CD4-positive, alpha-beta T cell treated with Interleukin-6 for 4 hours (primary cell): ENCODE results near the gene ADGRB3.
"Not testable (repeated sequence)": the region's sequence is repeated elsewhere in the genome, so short reads cannot be mapped to it uniquely, and the experiment has no call there.

ENCODE experiments used
- DNase-seq: peaks from one replicate; pipeline ENCODE4 v3.0.0-alpha.2; 2020; ENCODE audit warnings: mixed read lengths

The ADGRB3 gene

DNA sequence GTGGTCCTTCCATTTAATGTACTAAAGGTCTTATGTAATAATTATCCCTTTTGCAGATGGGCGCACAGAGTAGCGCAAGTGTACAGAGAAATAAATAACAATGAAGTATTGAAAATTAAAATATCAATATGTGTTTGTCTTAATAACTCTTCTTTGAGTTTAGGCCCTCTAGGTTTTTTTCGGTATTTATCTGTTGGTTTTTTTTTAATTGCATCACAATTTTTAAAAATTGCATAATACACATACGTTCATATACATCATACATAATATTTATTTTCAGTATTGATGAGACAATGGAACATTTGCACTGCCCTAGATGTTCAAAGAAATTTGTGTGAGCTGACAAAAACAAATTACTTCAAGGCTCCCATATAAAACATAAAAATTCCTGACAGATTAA, 15.1 kb downstream of the ADGRB3 start:
- DNase-seq: no peak

DNA sequence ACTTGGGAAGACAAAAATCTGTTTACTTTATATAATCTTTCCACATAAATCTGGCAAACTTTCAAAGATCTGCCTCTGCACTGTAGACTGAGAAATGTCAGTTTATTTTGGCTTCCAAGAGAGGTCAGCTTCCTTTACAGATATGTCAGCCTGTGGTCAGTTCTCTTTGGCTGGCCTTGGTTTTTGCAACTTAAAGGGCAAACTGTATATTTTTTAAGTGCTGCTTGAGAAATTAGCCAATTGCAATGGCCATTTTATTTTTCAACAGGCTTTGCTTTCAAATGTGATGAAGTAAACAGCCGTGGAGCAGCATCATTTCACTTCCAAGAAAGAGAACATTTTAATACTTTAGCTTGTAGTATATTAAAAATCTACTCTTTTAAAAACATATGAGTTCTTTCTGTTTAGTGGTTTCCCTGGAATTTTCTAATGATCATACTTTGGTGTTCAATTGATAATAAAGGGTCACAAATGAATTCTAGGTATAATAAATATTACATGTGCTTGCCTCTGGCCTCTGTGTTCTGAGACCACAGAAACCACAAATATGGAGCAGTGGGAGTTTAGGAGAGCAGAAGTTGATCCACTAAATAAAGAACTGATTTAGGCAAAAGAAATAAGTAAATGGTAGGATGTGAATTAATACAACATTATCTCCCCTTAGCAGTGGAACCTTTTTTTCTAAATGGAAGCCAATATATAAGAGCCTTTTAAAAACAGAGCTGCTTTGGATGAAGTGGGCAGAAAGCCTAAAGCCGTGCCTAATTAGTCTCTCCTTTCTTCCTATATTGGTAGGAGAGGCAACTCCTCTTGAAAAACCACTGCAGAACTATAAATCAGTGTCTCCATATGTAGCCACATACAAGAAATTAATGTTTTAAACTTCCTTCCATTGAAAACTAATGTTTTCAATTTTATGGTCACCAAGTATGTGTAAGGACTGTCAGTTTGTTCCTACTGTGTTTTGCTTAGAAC, 16.2 kb downstream of the ADGRB3 start:
- no peak for DNase-seq

DNA sequence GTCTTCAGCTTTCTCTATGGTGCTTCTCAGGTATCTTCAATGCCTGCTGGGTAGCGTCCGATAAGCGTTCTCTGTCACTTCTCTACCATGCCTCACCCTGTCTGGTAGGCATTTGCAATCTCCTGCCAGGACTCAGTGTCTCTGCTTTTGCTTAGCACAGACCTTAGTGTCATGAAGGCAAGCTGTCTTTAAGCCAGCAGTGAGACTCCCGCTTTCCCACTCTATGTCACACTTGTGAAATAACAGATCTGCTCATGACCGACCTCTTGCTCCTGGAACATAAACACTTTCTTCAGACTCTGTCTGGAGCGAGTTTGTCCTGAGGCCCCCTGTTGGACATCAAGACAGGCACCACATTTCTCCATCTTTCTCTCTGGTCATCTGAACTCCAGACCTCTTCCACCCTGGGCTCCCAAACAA, 17.0 kb downstream of the ADGRB3 start:
- DNase-seq: no peak

DNA sequence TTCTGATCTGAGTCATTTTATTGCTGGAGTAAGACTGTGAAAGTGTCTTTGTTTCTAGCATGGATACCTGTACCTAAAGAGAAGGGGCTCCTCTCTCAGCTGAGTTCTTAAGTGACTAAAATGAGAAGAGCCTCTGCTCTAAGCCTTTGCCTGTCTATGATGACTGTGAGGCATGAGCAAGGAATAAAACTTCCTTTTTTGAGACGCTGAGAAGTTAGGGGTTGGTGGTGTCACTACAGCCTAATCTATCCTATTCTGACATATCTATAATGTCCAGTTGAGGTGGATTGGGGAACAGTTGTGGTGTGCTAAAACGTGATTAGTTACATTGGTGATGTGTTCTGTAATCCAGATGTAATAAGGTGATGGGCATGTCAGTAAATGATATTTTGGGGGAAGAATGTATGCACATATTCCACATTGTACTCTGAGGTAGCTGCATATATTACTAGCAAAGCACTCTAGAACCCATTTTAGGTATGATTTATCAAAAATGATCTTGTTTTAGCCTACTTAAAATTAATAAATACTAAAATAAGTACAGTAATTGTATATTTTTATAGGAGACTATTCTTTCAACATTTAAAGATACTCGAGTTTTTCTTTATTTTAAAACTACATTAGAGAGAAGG, 18.1 kb downstream of the ADGRB3 start:
- no peak for DNase-seq

DNA sequence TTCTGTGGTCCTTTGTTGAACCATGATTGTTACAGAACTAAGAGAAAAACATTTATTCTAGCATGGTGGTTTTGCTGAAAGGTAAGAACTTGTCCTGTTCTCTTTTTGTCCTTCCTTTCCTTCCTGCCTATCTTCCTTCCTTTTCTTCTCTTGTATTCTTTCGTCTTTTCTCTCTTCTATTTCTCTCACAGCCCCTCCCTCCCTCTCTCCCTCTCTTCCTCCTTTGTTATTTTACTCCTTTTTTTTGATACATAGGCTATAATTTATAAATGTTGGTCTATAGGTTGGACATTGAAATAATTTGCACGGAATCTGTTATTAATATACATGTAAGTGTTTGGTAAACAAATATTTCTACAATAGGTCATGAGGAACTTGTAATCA, 18.6 kb downstream of the ADGRB3 start:
- DNase-seq: no peak

DNA sequence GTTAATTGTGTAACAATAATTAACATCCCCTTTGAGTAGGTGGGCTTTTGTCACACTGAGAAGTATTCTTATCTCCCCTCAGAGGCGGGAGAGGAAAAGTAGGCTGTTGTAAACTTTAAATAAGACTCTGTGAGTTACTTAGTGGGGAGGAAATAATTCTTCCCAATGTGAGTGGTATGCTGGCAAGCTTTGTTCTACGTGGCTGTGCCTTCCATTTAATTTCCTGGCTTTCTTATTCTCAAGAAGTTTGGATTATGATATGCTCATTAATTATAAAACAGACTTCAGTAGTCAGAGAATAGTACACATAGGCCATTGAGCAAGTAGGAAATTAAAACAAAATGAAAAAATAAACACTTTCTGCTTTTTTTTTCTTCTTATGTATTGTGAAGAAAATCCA, 19.1 kb downstream of the ADGRB3 start:
- DNase-seq: no peak

DNA sequence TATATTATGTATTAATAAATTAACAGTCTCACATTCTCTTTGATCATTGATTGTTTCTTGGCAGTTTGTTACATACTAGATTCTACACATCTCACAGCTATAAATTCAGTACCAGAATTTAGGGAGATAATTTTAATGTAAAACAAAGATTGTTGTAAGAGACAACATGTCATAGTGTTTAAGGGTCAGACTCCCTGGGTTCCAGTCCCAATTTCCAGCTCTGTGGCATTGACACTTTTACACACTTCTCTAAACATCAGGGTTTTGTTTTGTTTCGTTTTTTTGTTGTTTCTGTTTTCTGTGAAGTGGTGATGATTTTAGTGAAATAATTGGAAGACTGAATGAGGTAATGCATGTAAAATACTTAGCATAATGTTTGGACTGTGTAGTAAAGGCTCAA, 19.9 kb downstream of the ADGRB3 start:
- DNase-seq: no peak

DNA sequence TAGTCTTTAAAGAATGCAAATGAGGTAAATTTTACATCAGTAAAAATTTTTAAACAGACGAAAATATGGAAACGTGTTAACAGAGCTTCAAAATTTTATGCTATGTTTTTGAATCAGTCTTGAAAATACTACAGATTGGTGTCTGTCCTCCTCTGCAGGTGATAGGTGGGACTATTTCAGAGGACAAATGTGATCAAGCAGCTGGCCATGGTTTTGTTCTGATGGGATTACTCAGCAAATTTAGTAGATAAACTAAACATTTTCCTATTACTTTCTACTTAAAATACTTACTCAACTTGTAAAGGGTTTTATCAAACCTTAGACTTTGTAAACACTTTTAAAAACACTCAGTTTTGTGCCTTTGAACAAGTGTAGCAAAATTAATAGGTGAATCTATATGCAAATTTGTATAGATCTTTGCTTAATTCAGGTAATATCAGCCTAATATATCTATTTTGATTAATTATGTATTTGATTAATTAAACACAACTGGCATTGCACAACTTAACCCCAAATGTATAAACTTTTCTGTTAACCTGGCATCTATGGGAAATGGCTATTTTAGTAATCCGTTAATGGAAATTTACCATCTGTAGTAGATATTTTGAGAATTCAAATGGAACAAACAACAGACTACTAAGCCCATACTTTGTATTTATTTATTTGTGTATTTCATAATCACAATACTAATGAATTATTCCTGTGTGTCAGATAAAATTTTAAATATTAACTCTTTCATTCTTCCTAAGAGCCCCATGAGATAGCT, 22.5 kb downstream of the ADGRB3 start:
- no peak for DNase-seq

DNA sequence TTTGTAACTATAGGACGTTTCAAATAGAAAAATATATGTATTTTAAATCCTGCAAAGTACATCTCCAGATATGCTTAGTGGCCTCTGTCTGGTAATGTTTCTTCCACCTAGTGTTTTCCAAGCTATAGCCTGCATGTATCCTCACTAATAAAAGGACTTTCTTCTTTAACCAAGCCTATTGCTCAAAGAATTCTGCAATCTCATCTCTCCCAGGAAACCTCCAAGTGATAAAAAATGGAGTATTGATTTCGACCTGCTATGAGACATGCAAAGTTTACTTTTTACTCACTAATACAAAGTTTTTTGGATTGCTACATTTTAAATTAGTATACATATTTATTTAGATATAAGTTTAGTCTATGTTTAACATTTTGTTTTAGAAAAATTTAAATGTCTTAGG, 23.3 kb downstream of the ADGRB3 start:
- DNase-seq: no peak

DNA sequence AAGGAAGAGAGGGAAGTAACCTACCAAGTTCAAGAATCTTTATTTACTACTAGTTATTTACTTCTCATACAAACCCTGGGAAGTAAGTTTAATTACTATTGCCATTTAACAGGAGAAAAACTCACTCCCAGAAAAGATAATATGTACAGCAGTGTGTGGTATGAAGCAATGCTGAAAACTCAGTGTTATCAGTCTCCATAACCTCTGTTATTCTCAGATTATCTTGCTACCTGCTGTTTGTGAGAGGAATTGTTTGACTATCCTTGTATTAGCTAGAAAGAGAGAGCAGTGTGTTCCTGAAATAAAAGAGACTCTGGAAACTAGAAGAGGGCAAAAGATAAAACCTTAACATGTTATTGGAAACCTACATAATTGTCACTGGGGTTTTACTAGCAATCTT, 38.2 kb downstream of the ADGRB3 start:
- no peak for DNase-seq

DNA sequence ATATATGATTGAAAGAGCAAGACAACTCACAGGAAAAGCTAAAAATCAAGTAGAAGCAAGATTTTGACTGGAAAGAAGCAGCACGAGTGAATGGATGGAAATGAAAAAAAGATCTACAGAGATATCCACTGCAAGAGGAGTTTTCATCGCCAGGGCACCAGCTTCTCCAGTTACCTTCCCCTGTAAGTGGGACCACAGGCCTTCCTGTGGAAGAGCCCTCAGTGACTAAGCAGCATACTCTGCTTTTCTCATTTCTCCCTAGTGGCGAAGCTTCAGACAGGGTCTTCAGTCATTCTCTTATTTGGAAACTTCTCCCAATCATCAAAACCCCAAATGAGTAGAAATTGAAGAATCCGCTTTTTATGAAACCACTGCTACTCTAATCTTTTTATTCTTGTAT, 40.5 kb downstream of the ADGRB3 start:
- DNase-seq: no peak

DNA sequence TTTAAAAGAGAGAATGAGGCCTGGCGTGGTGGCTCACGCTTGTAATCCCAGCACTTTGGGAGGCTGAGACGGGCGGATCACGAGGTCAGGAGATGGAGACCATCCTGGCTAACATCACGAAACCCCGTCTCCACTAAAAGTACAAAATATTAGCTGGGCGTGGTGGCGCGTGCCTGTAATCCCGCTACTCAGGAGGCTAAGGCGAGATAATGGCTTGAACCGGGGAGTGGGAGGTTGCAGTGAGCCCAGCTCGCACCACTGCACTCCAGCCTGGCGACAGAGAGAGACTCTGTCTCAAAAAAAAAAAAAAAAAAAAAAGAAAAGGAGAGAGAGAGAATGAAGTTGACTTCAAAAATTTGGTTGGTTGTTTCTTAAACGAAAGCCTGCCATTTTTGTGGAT, 41.0 kb downstream of the ADGRB3 start:
- not testable (repeated sequence) for DNase-seq

DNA sequence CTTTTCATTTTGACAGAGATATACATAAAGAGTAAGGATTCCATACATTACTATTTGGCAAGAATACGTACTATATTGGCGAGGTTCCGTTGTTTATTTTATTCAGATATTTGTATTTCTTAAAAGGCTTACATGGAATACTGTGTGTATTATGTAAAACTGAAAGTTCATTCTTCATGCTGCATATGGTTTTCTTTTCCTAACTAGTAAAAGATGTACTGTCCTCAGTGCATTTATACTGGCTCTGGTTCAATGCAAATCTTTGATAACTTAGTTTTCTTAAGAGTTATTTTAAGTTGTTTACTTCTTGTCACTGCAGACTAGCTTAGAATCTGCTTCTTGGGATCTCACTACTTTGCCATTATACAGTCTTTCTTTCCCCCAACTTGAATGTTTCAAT, 42.0 kb downstream of the ADGRB3 start:
- DNase-seq: no peak

DNA sequence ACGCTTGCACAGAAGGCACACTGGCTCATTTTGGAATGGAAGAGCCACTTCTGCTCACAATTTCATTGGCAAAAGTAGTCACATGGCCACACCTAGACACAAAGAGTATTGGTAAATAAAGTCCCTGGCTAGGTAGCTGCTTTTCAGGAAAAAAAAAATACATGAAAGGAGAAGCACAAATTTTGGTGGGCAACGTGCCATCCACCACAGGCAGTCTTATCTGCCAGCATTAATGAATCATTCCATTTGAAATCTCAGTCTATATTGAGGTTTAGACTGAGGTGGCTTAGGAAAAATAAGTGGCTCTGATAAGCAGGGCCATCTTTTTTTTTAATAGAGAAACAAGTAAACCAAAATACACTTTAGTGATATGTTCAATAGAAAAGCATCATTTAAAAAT, 44.3 kb downstream of the ADGRB3 start:
- no peak for DNase-seq

DNA sequence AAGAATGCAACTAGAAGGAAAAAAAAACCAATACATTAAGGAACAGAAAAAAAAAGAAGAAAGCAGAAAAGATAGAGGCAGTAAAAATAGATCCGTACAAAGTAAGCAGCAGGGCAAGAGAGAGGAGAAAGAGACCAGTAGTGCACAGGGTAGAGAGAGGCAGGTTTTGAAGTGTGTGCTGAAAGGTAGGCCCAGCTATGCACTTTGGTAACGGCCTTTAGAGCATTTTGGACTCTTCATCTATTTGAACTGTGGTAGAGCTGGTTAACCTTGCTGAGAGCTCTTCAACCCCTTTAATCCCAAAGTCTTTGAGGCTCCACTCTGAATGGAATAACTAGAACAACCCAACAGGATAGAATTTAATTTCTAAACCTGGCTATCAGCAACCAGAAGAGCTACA, 45.2 kb downstream of the ADGRB3 start:
- no peak for DNase-seq

DNA sequence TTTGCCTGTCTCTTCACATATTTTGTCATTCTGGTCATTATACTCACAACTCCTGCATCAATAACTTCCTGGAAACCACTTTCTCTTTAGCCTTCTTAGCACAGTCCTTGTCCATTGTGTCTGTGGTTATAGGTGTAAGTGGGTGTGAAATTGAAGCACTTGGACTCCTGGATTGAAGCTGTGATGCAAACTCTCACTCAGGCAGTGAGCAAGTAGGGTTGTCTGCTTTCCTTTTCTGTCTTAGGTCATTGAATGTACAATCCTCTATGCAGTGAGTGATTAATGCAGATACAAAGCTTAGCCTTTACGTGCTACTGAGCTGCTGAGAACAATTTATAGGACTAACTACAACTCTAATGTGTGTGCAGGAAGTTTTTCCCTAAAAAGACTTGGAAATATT, 54.8 kb downstream of the ADGRB3 start:
- no peak for DNase-seq

DNA sequence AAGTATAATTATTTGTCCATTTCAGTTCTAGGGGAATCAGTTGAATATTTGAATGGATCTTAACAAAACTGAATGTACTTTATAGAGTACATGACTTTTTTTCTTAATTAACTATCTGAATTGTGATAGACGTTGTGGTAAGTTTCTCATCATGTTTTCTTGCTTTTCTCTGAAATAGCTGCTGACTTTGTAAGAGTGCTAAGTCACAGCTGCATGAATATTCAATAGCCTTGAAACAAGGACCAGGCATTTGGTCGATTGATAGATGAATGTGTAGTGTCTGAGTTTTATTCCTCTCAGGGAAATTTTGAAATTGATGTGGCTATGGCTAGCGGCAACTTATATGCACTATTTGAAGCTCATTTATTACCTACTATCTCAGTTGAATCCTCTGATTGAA, 56.0 kb downstream of the ADGRB3 start:
- DNase-seq: no peak

DNA sequence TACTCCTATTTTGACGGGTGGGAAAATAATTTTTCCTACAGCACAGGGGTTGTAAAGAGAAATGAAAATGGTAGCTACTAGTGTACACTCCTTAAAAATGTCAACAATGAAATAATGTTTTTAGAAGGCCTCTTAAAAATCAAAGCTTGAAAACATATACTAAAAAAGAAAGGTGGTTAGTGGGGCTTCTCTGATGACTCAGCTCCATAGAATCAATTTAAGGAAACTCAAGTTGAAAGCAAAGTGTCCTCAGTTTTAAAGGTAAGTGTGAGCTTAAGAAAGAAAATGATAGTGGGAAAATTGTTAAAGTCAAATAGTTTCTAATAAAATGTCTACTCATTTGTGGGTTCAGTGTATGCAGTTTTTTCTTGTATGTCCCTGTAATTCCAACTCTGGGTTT, 58.2 kb downstream of the ADGRB3 start:
- no peak for DNase-seq

DNA sequence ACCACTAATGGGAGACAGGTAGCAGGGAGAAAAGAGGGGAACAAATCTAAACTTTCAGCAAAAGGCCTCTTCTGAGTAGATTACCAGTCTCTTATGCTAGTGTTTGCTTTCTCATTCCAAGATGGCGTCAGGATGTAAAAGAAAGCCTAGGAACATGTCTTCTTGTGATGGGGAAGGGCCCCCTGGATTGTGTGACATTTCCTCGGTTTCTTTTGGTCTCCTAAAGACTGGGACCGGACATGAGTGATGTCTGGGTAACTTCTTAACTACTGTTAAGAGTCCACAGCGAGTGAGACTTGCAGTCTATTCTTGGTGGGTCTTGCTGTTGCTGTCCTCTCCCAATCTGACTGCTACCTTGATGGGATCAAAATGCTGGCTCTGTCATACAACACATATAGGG, 60.3 kb downstream of the ADGRB3 start:
- no peak for DNase-seq

DNA sequence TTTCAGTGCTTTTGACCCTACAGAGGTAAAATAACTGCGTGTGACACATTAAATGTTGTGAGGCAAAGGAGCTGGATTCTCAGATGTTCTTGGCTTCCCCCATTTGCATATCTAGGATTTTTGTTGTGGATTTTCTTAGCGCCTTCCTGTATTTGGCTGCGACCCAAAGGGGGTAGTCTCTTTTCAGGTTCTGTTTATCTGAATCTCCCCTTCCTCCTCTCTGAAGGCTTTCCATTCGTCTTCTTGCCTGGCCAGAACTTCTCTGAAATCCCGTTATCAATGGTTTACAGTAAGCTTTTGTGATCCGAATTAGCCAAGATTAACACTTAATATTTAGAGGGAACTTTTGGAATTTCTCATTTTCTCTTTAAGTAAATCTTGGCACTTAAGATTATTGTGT, 60.8 kb downstream of the ADGRB3 start:
- no peak for DNase-seq

DNA sequence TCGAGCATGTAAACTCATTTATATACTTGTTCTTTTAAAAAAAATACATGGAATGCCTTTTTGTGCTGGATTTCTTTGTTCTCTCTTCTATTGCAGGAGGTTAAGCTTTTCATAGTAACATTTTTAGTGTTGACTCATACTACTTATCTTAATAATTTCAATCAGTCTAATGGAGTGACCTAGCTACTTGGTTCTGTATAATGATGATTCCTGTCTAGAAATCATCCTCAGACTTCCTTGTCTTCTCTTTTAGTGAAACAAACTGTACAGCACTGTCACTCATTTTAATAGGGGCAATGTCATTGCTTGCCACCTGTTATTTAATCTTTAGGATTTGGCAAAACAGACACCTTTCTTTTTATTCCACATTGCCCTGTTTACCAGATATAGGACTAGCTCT, 62.3 kb downstream of the ADGRB3 start:
- no peak for DNase-seq

DNA sequence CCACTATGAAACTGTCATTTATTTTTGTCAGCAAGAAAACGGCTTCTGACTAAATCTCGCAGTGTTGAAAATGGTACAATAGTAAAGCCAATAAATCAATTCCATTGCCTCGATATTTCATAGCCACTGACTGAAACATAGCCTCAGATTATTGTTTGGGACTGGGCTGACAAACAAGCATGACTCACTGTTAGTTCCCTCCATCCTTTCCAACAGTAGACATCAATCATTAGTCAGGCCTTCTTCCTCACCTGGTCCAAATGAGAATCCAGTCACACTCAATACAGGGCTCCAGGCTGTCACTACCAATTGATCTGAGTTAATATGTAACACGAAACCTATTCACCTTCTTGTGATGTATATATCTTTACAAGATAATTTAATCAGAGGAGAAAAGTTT, 66.1 kb downstream of the ADGRB3 start:
- DNase-seq: no peak

DNA sequence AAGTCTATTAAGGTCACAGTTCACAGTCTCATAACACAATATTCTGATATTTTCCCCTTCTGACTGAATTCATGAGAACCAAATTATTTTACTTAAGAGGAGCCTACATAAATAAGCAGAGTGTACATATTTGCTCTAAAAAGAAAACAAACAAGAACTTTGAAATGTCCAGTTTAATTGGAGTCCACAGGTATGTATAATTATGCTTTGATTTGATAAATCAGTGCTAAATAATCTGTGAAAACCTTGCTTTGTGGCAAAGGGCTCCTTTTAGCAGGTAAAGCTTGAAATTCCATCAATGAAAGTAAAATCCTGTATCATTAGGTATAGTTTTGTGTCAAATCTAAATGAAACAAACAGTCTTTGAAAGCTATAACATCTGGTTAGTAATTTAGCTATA, 69.4 kb downstream of the ADGRB3 start:
- no peak for DNase-seq

DNA sequence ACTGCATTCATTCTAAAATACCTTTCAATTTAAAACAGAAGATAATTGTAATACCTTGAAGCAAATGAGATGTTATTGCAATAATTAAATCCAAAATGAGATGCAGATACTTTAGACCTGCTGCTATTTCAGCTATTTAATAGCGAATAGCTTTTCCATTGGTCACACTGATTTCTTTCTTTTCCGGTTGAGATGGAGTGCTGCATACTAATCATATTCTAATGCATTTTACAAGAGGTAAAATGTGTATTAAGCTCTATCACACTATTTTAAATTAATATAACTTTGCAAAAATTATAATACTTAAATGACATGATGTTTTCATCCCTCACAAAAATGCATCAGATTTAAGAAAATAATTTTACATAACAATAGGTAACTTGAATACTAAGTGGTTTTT, 74.0 kb downstream of the ADGRB3 start:
- no peak for DNase-seq
